Stimulated activated memory B cell treated with anti-CD40 and anti-IgM and Interleukin-4, amounts not matched to agents 10 μg/mL and 1 μg/mL and 100 μg/mL, for 72 hours (primary cell): ENCODE measurements around the gene TAF3.
"Not testable (repeated sequence)": the region's sequence is repeated elsewhere in the genome, so short reads cannot be mapped to it uniquely, and the experiment has no call there.

ENCODE experiments used
- ATAC-seq: fragments of 150-1000 bp; cut with Tn5 transposase; 2 replicates; pipeline ENCODE4 v1.10.0; 2021
- H3K27ac Mint-ChIP-seq: one replicate; pipeline ENCODE4 v1.8.0; 2022; ENCODE audit warnings: mild to moderate bottlenecking, mixed read lengths
- H3K27me3 Mint-ChIP-seq: one replicate; pipeline ENCODE4 v1.8.0; 2022; ENCODE audit warnings: mixed read lengths
- H3K36me3 Mint-ChIP-seq: one replicate; pipeline ENCODE4 v1.8.0; 2022; ENCODE audit warnings: mixed read lengths
- H3K4me1 Mint-ChIP-seq: one replicate; pipeline ENCODE4 v1.8.0; 2022; ENCODE audit warnings: mixed read lengths
- H3K4me3 Mint-ChIP-seq: one replicate; pipeline ENCODE4 v1.8.0; 2022; ENCODE audit warnings: mild to moderate bottlenecking, moderate library complexity, mixed read lengths
- H3K9me3 Mint-ChIP-seq: one replicate; pipeline ENCODE4 v1.8.0; 2022; ENCODE audit warnings: mixed read lengths

The TAF3 gene

DNA sequence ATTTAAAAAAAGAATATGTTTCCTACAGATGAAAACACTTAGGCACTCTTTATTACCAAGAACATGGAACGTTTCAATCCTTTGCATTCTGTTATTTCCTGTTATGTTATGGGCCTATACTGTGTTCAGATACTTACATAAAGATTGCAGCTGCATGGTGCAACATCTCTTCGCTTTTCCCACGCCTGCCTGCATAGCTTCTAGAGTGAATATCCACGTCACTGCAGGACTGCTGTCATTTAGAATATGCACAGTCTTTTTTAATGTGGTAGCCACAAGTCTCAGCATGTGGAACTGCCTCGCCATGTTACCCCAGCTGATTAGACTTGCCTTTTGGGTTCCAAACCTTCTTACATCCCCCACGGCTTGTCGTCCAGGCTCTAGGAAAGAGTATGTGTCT lies 166.6 kb downstream of the TAF3 start:
- Mint-ChIP-seq H3K4me1 (no peaks in the 10 kb centered on the region), H3K36me3 (peaks cover 49% of the 10 kb centered on the region), H3K27ac (no peak overlapping the region), H3K4me3 (no peak overlapping the region), H3K27me3 (no peaks in the 10 kb centered on the region), H3K9me3 (no peaks in the 10 kb centered on the region)
- ATAC-seq: no peak

DNA sequence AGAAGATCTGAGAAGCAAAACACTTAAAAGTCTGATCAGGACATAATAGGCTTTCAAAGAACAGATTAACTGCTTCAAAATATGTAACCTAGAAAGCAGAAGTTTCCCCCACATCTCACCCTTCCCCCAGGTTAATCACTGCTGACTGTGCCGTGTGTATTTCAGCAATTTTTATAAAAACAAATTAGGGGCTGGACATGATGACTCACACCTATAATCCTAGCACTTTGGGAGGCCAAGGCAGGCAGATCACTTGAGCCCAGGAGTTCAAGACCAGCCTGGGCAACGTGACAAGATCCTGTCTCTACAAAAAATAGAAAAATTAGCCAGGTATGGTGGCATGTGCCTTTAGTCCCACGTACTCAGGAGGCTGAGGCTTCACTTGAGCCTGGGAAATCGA lies 168.5 kb downstream of the TAF3 start:
- H3K27ac Mint-ChIP-seq: no peak overlapping the region
- no peaks in the 10 kb centered on the region for H3K27me3 Mint-ChIP-seq
- peaks cover 41% of the 10 kb centered on the region for H3K36me3 Mint-ChIP-seq
- no peaks in the 10 kb centered on the region for H3K9me3 Mint-ChIP-seq
- H3K4me1 Mint-ChIP-seq: no peaks in the 10 kb centered on the region
- ATAC-seq: no peak
- no peak overlapping the region for H3K4me3 Mint-ChIP-seq

DNA sequence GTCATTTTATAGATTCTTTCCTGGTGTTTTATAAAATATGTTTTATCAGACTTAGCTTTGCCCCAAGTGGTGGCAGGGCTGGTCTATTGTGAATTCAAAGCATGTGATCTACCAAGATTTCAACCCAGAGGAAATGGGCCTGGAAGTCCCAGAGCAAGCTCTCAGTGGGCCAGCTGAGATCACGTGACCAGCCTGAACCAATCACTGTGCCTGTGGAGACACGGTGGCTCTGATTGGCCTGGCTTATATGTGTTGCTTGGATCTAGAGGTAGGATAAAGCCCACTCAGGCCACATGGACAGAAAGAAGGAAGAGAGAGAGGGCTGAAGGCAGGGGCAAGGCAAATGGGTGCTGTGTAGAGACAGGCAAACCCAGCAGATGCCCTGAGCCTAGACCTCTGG lies 170.7 kb downstream of the TAF3 start:
- Mint-ChIP-seq H3K27me3 (no peaks in the 10 kb centered on the region), H3K4me1 (no peaks in the 10 kb centered on the region), H3K27ac (no peak overlapping the region), H3K4me3 (no peak overlapping the region), H3K9me3 (peaks cover 2% of the 10 kb centered on the region), H3K36me3 (peaks cover 54% of the 10 kb centered on the region)
- no peak for ATAC-seq

DNA sequence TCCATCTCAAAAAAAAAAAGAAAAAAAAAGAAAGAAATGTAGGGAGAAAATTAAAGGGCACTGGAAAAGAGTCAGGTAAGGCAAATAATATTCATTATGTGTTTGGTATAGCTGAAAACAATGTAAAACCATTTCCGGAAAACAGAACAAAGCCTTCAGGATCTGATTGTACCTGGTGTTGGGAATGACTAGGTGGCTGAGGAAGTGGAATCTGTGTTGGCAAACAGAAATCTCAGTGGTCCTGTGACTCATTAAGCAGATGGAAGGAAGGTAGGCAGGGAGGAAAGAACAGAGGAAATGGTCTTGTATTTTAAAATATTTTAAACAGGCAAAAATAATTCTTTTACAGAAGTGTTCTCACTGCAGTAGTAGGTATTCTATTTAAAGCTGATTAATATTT lies 180.5 kb downstream of the TAF3 start:
- Mint-ChIP-seq H3K4me3 (no peak overlapping the region), H3K27me3 (no peaks in the 10 kb centered on the region), H3K27ac (no peak overlapping the region), H3K36me3 (peaks cover 51% of the 10 kb centered on the region), H3K4me1 (no peaks in the 10 kb centered on the region), H3K9me3 (peaks cover 18% of the 10 kb centered on the region)
- no peak for ATAC-seq

DNA sequence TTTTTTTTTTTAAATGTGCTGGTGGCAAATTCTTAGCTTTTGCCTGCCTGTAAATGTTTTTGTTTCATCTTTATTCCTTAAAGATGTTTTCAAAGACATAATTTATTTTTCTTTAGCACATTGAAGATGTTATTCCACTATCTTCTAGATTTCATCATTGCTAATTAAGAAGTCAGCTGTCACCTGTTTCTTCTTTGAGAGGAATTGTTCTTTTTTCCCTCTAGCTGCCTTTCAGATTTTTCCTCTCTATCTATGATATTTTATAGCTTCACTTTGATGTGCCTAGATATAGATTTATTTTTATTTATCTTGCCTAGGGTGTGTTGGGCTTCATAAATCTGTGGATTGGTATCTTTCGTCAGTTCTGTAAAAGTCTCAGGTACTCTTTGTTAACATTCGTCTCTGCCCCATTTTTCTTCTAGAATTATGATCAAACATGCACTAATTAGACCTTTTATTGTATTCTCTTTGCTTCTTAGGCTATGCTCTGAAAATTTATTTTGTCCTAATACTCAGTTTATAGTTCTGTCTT lies 186.2 kb downstream of the TAF3 start:
- ATAC-seq: no peak
- Mint-ChIP-seq H3K4me3 (no peak overlapping the region), H3K27me3 (no peaks in the 10 kb centered on the region), H3K36me3 (peaks cover 68% of the 10 kb centered on the region), H3K27ac (no peak overlapping the region), H3K4me1 (peaks cover 8% of the 10 kb centered on the region), H3K9me3 (peaks cover 15% of the 10 kb centered on the region)

DNA sequence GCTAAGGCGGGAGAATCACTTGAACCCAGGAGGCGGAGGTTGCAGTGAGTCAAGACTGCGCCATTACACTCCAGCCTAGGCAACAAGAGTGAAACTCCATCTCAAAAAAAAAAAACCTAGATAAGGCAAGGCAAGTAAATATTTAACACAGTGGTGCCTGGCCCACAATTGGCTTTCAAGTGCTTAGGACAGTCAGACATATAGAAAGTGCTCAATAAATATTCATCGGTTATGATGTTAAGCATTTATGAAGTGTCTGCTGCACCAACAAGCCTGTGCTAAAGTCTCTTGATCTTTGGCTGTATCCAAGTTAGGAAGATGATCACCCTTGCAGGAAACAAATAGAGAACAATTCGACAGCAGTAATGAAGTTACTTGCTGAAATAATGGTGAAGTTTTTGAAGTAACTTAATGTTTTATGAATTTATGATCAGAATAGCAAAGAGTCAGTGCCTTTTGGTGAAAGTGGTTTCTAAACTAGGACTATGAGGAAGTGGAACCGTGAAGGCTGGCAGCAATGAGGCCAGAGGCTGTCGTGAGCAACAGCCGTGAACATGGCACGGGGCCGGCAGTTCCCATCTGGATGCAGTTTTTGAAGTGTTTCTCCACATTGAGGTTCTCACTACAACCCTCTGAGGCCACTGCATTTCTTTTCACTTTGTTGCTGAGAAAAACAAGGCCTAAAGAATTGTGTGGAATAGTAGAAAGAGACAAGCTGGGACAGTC lies 188.1 kb downstream of the TAF3 start:
- H3K4me1 Mint-ChIP-seq: peaks cover 8% of the 10 kb centered on the region
- peaks cover 76% of the 10 kb centered on the region for H3K36me3 Mint-ChIP-seq
- no peak for ATAC-seq
- no peaks in the 10 kb centered on the region for H3K27me3 Mint-ChIP-seq
- no peak overlapping the region for H3K4me3 Mint-ChIP-seq
- peaks cover 9% of the 10 kb centered on the region for H3K9me3 Mint-ChIP-seq
- H3K27ac Mint-ChIP-seq: no peak overlapping the region

DNA sequence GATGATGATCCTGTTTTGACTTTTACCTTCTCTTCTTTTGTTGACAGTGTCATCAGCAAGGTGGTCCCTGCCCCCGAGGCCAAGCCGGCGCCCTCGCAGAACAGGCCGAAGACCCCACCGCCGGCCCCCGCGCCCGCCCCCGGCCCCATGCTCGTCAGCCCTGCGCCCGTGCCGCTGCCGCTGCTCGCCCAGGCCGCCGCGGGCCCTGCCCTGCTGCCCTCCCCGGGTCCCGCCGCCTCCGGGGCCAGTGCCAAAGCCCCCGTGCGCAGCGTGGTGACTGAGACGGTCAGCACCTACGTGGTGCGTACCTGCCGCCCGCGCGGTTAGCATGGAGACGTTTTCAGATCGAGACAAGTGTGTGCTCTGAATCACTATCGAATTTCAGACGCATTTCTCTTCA lies 190.7 kb downstream of the TAF3 start:
- H3K4me1 Mint-ChIP-seq: peaks cover 8% of the 10 kb centered on the region
- H3K9me3 Mint-ChIP-seq: no peaks in the 10 kb centered on the region

DNA sequence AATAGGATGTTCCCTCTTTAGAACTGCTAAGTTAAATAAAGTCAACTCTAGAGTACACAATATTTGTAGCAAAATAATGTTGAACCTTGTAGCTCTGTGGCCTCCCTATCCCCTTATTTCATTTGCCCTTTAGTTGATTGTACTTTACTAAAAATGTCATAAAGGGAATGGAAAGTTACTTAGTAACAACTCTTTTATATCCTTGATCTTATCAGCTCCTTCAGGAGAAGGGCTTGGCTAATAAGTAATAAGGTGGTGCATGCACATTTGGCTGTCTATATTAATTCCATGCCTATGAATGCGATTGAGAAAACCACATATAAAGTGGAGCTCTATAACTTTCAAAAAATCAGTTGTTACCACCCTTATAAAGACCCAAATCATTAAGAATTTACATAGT lies 194.7 kb downstream of the TAF3 start:
- peaks cover 71% of the 10 kb centered on the region for H3K36me3 Mint-ChIP-seq
- no peaks in the 10 kb centered on the region for H3K4me1 Mint-ChIP-seq
- ATAC-seq: no peak
- no peaks in the 10 kb centered on the region for H3K27me3 Mint-ChIP-seq
- no peak overlapping the region for H3K4me3 Mint-ChIP-seq
- H3K27ac Mint-ChIP-seq: no peak overlapping the region
- no peaks in the 10 kb centered on the region for H3K9me3 Mint-ChIP-seq

More for the DNA sequence above, 190.7 kb downstream of the TAF3 start:
- Mint-ChIP-seq H3K36me3 (peaks cover 73% of the 10 kb centered on the region), H3K27ac (no peak overlapping the region), H3K27me3 (no peaks in the 10 kb centered on the region), H3K4me3 (no peak overlapping the region)
- peak; percentile 60 for ATAC-seq

DNA sequence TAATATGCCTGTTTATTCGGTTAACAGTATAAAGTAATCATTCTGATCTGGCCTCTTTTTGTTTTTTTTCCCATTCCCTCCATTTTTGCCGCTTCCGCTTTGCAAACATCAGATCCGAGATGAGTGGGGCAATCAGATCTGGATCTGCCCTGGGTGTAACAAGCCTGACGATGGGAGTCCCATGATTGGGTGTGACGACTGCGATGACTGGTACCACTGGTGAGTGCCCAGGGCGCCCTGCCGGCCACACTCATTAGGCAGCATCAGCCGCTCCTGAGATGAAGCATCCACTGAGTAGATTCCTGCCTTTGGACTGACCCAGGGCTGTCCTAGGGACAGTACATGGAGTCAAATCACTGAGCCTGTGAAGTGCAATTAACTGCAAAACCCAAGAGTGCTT lies 195.3 kb downstream of the TAF3 start:
- ATAC-seq: no peak
- Mint-ChIP-seq H3K4me3 (no peak overlapping the region), H3K9me3 (no peaks in the 10 kb centered on the region), H3K27me3 (no peaks in the 10 kb centered on the region), H3K36me3 (peaks cover 65% of the 10 kb centered on the region), H3K4me1 (no peaks in the 10 kb centered on the region), H3K27ac (no peak overlapping the region)

DNA sequence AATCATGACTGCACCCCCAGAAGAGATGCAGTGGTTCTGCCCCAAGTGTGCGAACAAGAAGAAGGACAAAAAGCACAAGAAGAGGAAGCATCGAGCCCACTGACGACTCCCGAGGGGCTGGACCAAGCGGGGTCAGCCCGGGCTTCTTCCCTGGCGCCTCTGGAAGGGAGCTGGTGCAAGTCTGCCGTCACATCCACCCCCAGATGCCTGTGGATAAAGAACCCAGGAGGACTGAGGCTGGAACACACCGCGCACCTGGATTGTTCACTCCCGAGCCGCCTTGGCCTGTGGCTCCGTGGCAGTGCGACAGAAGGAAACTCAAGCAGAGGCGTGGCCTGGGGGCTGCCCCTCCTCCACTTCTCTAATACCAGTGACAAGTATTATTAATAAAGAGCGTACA lies 196.3 kb downstream of the TAF3 start:
- no peak for ATAC-seq
- H3K36me3 Mint-ChIP-seq: peaks cover 56% of the 10 kb centered on the region

DNA sequence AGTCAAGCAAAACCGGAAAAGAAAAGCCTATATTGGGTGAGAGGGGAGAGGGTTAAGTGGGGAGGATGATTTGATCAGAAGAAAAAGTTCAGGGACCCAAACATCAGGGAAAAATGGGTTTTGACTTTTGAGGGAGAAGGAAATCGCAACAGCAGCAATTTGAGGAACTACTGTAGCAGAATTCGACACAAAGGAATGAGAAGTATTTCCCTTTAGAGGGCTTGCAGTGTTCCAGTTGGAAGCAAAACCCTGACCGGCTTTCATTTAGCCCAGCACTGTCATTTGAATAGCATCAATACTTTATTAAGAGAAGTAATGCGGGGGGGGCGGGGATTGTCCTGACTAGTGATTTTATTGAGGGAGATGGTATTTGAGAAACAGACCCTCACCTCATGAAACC lies 199.0 kb downstream of the TAF3 start:
- Mint-ChIP-seq H3K36me3 (peaks cover 33% of the 10 kb centered on the region), H3K4me3 (no peak overlapping the region), H3K4me1 (no peaks in the 10 kb centered on the region), H3K27me3 (no peaks in the 10 kb centered on the region), H3K27ac (no peak overlapping the region), H3K9me3 (no peaks in the 10 kb centered on the region)
- ATAC-seq: no peak

More for the DNA sequence above, 196.3 kb downstream of the TAF3 start:
- Mint-ChIP-seq H3K27me3 (no peaks in the 10 kb centered on the region), H3K9me3 (no peaks in the 10 kb centered on the region), H3K4me1 (no peaks in the 10 kb centered on the region), H3K4me3 (no peak overlapping the region), H3K27ac (no peak overlapping the region)

DNA sequence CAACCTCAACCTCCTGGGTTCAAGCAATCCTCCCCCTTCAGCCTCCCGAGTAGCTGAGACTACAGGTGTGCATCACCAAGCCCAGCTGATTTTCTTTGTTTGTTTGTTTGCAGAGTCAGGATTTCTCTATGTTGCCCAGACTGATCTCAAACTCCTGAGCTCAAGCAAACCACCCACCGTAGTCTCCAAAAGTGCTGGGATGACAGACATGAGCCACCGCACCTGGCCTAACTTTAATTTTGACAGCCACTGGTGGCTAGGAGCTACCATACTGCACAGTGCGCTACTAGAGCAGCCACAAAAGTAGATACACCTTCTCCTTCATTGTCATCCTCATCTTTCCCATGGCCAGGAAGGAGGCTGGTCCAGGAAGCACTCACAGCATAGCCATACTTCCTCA lies 205.0 kb downstream of the TAF3 start:
- no peak for ATAC-seq
- Mint-ChIP-seq H3K4me1 (peaks cover 5% of the 10 kb centered on the region), H3K27me3 (peaks cover 28% of the 10 kb centered on the region), H3K9me3 (no peaks in the 10 kb centered on the region), H3K27ac (no peak overlapping the region), H3K4me3 (no peak overlapping the region), H3K36me3 (no peaks in the 10 kb centered on the region)

DNA sequence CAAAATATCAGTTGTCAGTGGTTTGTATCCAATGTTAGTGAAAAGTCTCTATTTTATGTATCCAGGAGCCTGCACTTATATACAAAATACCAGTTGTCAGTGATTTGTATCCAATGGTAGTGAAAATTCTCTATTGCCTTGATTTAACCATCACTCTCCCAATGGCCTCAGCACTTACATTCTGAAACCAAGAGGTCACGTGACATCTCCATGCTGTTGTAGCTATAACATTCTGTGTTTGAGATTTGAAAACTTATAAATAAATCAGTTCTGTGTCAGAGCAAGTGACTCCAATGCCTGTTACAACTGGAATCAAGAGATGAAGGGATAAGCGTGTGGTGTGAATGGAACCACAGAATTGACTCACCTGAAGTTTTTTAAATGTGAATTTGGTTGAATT lies 205.5 kb downstream of the TAF3 start:
- Mint-ChIP-seq H3K27me3 (peaks cover 28% of the 10 kb centered on the region), H3K4me1 (peaks cover 5% of the 10 kb centered on the region), H3K27ac (no peak overlapping the region), H3K4me3 (no peak overlapping the region), H3K36me3 (no peaks in the 10 kb centered on the region), H3K9me3 (no peaks in the 10 kb centered on the region)
- no peak for ATAC-seq

DNA sequence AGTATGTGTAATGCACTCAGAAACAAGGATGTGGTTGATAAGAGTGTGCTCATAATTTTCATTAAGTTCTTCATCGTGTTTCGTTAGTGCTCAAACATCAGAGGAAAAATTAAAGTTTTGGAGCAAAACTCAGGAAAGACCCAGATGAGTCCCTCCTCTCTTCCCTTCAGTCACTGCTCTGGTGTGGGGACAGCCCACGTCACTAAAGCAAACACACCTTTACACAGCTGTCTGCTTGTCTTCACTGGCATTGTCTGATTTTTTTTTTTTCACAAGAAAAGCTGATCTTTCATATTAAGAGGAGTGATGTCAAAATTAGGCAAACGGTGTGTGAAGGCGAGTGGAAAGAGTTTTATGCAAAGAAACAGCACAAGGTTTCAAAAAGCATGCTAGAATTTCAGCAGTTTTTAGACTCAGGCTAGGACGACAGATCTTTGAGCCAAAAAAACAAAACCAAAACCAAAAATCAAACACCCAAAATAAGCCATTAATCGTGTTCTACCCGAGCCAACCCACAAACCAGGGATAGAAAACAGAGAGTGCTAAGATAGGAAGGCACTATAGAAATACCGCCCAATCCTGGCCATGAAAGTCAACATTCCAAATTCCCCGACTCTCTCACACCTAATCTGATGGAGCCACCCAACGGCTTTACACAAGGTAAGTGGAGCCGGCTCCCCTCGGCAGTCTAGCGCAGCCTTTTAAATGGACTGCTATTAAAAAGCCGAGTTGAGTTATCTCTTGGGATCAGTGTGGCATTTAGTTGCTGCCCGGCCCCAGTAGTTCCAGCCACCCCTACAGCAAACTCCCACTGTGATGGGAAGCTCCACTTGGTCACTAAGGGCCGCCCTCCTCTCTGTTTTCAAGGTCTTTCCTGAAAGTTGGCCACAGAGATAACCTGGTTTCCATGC lies 208.3 kb downstream of the TAF3 start:
- H3K27me3 Mint-ChIP-seq: peaks cover 47% of the 10 kb centered on the region
- H3K27ac Mint-ChIP-seq: no peak overlapping the region
- no peaks in the 10 kb centered on the region for H3K36me3 Mint-ChIP-seq
- no peak for ATAC-seq
- H3K9me3 Mint-ChIP-seq: no peaks in the 10 kb centered on the region
- H3K4me1 Mint-ChIP-seq: peaks cover 5% of the 10 kb centered on the region
- H3K4me3 Mint-ChIP-seq: peak overlapping the region; percentile 48

DNA sequence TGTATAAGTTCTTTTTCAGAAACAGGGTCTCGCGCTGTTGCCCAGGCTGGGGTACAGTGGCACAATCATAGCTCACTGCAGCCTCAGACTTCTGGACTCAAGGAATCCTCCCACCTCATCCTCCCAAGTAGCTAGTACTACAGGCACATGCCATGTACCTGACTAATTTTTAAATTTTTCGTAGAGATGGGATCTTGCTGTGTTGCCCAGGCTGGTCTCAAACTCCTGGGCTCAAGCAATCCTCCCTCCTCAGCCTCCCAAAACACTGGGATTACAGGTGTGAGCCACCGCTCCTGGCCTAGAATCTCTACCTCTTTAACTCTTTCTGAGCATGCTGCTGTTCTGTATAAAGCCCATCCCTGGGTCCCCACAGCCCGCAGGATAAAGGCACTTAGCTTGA lies 212.9 kb downstream of the TAF3 start:
- H3K27me3 Mint-ChIP-seq: peaks cover 66% of the 10 kb centered on the region
- H3K4me1 Mint-ChIP-seq: not testable (repeated sequence)

DNA sequence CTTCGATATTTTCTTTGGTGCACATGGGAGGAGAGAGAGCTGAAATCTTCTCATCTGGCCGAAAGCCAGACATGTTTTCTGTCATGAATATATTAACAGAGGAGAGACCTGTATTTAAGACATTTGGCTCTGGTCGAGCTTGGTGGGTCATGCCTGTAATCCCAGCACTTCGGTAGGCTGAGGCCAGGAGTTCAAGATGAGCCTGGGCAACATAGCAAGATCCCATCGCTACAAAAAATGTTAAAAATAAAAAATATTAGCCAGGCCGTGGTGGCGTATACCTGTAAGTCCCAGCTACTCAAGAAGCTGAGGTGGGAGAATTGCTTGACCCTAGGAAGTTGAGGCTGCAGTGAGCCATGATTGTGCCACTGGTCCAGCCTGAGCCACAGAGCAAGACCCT lies 214.3 kb downstream of the TAF3 start:
- no peak for ATAC-seq
- Mint-ChIP-seq H3K27ac (no peak overlapping the region), H3K4me3 (no peak overlapping the region), H3K9me3 (no peaks in the 10 kb centered on the region), H3K4me1 (peaks cover 5% of the 10 kb centered on the region), H3K27me3 (peaks cover 66% of the 10 kb centered on the region), H3K36me3 (no peaks in the 10 kb centered on the region)

More for the DNA sequence above, 212.9 kb downstream of the TAF3 start:
- not testable (repeated sequence) for ATAC-seq, H3K4me3 Mint-ChIP-seq, H3K9me3 Mint-ChIP-seq, H3K27ac Mint-ChIP-seq, H3K36me3 Mint-ChIP-seq
